GM19438 (cell line): ENCODE results near the gene AKAP10.
"Not testable (repeated sequence)": the region's sequence is repeated elsewhere in the genome, so short reads cannot be mapped to it uniquely, and the experiment has no call there.

Experiments used
- ATAC-seq: cut with Tn5 transposase; IDR thresholded peaks from one replicate; pipeline ENCODE4 v1.9.1; 2021; ENCODE audit warnings: low read depth; ENCODE audit not compliant: unreplicated experiment

Gene AKAP10

DNA sequence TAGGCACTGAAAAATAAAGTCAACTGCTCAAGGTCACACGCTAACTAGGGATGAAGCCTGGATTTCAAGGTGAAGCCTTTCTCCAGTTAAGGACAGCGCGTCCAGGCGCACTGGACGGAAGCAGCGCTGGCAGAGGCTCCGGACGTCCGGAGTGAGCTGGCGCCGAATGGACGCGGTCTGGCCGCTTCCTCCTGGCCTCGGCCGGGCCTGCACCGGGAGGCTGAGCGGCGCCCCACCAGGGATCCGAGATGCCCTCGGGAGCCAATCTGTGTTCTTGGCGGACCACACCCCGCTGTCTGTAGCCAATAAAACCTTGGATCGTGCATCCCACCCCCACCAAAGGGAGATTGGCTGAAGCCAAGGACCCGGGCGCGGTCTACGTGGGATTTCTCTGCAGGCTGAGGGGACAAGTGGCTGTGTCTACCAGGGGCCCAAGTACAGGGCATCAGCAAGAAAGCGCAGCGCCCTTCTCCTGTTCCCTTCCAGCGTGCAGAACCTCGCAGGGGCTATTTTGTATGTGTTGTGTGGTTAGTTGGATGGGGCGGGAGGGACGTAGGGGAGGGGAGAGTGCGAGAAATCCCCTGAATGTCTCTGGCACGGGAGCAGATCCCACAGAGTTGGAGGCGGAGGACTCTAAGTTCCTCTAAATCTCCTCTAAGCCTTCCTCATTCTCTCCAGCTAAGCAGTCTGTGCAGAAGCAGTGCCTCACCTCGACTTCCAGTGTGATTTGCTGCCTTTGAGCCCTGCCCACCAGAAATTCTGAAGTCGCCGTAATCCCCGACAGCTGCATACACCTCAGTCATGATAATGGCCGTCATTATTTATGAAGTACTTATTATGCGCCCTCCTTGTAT lies 2.5 kb upstream of the AKAP10 start:
- ATAC-seq: no peak

DNA sequence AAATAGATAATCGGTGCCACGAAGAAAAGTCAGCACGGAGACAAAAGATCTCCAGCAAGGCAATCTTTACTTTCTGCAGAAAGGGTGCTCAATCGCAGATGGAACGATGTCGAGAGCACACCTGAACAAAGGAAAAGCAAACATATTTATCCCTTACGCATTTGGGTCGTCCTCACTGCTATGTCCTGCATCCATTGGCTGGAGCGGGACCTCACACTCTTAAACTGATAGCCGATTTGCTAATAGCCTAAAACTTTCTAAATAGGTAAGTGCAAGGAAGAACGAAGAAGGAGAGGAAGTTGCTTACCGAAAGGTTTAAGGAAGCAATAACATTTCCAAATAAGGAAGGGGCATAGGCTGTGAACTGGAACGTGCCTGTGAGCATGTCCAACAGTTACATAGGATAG lies 1.2 kb upstream of the AKAP10 start:
- no peak for ATAC-seq

DNA sequence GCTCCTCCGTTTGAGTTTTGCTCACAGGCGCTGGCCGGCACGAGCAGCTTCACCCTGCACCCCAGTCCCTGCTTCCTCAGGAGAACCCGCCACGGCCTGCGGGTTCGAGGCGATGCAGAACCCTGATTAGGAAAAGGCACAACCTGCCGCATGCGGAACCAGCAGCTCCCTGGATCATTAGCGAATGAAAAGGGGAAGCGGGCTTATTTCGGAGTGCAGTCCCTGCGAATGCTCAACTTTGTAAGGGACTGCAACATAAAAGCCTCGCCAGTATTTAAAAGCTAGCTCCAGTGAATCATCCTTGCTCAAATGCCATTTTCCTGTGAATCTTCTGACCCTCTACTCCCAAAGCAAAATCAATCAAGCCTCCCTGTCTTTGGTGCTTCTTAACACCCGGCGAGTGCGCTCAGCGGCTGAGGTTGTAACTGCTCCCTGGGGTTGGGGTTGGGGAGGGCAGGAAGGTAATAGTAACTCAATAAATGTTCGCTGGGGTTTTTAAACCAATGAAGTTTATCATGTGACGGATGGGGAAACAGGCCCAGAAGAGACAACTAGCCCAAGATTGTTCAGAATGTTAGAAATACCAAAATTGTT lies 678 bp upstream of the AKAP10 start:
- peak; percentile 41 for ATAC-seq

DNA sequence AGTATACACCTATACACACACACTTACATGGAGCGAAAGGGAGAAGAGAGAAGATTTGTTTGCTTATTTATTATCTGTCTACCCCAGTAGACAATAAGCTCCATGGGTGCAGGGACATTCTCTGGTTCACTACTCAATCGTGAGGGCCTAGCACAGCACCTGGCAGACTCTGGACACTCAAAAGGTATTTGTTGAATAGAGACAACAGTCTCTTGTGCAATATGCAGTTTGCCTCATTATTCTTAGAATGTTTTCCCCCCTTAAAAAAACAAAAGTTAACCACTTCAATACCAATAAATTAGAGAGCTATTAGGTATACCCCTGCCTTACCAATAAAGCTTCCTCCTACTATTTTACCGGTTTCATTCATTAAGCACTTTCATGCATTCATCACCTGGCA lies 2.0 kb downstream of the AKAP10 start:
- ATAC-seq: no peak

DNA sequence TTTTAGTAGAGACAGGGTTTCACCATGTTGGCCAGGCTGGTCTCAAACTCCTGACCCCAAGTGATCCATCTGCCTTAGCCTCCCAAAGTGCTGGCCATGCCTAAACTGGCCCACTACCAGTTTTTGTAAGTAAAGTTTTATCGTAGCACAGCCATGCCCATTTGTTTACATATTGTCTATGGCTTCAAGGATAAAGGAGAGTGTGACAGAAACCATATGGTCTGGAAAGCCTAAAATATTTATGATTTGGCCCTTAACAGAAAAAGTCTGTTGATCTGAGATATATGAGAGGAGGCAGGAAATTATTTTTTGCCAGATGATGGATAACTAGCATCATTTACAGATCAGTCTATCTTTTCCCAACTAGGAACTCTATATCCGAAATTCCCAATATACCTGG lies 4.5 kb downstream of the AKAP10 start:
- ATAC-seq: no peak

DNA sequence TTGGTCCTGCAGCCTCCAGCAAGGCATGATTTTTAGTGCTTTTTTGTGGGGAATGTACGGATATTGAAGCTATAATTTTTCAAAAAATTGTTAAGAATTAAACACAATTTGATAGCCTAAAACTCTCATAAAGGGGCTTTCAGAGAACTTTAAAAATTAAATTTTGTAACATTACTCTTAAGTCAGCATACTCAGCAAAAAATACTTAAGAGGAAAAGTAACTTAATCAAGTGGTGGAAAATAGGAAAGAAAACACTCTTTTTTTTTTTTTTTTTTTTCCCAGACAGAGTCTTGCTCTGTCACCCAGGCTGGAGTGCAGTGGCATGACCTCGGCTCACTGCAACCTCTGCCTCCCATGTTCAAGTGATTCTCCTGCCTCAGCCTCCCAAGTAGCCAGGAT lies 14.7 kb downstream of the AKAP10 start:
- ATAC-seq: not testable (repeated sequence)

DNA sequence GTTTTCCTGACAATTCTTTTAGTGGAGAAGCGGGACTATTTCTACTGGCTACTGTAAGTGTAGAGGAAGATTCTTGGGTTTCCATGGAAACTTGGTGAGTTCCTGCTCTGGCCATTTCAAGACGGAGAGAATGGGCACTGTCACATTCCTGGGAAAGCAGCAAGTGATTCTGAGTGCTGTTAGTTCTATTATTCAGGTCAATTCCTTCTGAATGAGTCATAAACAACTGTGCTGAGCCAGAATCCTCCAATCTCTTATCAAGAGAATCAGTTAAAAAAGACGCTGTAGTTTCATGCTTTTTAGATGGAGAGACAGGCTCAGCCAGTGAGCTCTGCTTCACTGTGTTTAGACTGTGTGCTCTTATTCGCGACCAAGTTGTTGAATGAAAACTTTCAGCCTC lies 19.6 kb downstream of the AKAP10 start:
- ATAC-seq: no peak

DNA sequence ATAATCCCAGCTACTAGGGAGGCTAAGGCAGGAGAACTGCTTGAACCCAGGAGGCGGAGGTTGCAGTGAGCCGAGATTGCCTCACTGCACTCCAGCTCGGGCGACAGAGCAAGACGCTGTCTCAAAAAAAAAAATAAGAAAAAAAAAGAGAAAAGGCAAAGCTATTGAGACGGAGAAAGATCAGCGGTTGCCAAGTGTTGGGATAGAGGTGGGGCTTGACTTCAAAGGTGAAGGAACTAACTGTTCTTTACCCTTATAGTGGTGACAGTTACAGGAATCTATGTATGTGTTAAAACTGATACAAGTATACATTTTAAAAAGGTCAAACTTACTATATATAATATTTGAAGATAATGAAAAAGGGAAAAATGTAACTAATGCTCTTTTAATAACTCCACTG lies 22.5 kb downstream of the AKAP10 start:
- ATAC-seq: no peak

DNA sequence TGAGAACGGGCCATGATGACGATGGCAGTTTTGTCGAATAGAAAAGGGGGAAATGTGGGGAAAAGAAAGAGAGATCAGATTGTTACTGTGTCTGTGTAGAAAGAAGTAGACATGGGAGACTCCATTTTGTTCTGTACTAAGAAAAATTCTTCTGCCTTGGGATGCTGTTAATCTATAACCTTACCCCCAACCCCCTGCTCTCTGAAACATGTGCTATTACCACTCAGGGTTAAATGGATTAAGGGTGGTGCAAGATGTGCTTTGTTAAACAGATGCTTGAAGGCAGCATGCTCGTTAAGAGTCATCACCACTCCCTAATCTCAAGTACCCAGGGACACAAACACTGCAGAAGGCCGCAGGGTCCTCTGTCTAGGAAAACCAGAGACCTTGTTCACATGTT lies 26.2 kb downstream of the AKAP10 start:
- not testable (repeated sequence) for ATAC-seq

DNA sequence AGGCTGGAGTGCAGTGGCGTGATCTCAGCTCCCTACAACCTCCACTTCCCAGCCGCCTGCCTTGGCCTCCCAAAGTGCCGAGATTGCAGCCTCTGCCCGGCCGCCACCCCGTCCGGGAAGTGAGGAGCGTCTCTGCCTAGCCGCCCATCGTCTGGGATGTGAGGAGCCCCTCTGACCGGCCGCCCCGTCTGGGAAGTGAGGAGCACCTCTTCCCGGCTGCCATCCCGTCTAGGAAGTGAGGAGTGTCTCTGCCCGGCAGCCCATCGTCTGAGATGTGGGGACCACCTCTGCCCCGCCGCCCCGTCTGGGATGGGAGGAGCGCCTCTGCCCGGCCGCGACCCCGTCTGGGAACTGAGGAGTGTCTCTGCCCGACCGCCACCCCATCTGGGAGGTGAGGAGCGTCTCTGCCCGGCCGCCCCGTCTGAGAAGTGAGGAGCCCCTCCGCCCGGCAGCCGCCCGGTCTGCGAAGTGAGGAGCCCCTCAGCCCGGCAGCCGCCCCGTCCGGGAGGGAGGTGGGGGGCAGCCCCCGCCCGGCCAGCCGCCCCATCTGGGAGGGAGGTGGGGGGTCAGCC lies 26.9 kb downstream of the AKAP10 start:
- not testable (repeated sequence) for ATAC-seq

DNA sequence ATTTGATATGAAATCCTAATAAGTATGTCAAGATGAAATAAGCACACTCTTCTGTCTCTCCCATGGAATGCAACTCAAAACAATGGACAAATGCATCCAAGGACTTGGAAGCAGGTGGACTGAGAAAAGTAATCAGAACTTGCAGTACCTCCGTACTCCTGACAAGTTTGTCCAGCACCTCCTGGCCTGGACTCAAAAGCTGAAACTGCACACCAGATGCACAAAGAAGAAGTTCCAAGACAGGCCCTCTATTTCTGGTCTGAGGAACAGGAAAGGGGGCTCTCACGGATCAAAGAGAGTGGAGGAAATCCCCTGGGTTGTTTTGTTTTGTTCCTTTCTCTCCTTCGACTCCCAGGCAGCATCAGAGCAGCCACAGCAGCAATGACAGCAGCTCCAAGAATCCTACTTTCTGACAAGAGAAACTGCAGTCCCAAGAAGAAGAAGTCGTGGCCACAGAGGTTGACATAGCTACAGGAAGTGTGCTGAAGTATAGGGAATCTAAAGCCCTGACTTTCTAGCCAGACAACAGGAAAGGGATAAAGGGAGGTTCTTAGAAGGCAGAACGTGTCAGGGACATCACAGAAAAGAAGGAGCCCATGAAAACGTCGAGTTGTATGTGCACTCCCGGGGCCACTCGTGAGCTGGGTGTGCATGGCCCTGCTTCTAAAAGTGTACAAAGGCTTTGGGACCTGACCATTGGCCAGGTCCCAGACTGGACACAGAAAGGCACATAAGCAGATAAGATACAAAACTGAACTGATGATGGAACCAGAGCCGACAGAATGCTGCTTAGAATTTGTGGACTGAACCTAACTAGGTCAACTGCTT lies 29.3 kb downstream of the AKAP10 start:
- no peak for ATAC-seq

DNA sequence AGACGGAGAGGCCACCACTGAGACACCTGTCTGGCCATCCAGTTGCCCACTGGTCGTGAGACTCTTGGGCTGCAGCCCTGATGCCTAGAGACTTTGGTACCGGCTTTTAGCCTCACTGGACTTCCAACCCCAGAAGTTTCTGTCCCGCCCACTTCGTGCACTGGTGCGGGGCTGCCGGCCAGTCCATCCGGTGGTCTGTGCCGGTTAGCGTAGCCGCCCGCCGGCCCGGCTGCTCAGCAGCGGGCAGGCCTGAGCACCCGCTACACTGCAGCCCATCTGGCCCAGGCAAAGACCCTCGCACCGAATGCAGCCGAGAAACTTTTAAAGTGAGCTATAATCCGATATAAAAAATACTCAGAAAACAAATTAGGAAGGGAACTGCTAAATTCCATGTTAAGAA lies 30.7 kb downstream of the AKAP10 start:
- ATAC-seq: no peak

DNA sequence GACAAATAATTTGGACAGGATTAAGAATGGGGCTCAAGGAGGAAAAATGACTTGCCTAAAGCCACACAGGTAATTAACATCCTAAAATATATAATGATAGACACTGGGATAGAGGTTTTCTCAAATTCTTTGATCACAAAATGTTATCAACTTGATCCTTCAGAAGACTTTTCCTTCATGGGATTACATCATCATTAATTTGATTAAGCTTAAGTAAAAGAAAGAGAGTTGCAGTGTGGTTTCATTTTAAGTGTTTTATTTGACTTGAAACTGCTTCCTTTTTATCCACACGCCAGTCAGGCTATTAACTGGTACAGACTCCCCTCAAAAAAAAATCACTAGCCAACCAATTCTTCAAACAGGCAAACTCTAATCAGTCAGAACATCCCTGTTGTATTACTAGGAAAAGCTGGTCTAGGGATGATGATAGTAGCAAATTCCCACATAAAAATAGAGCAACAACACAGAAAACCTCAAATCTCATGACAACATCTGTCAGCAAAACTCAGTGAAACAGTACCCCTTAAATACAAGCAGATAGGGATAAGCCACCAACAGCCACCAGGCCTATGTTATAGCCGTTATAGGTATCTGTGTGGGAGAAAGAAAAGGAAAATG lies 32.5 kb downstream of the AKAP10 start:
- no peak for ATAC-seq

DNA sequence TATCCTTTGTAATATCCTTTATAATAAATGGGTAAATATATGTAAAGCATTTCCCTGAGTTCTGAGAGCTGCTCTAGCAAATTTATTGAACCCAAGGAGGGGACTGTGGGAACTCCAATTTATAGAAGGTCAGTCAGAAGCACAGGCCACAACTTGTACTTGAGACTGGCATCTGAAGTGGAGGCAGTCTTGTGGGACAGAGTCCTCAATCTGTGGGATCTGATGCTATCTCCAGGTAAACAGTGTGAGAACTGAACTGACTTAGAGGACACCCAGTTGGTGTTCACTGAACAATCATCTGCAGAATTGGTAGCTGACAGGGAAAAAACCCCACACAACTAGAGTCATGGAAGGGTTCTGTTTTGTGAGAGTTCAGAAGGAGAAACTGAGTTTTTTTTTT lies 34.0 kb downstream of the AKAP10 start:
- ATAC-seq: no peak

DNA sequence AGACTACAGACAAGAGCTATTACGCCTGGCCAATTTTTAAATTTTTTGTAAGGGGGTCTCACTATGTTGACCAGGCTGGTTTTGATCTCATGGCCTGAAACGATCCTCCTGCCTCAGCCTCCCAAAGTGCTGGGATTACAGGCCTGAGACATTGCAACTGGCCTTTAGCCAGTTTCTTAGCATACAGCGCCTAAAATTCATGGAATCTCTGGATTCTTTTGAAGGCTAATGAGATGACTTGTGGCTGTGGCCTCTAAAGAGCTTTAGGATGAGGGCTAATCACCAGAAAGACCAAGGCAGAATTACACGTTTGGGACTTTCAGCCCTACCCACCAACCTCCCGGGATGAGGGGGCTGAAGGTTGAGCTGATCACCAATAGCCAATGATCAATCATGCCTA lies 34.6 kb downstream of the AKAP10 start:
- ATAC-seq: no peak

DNA sequence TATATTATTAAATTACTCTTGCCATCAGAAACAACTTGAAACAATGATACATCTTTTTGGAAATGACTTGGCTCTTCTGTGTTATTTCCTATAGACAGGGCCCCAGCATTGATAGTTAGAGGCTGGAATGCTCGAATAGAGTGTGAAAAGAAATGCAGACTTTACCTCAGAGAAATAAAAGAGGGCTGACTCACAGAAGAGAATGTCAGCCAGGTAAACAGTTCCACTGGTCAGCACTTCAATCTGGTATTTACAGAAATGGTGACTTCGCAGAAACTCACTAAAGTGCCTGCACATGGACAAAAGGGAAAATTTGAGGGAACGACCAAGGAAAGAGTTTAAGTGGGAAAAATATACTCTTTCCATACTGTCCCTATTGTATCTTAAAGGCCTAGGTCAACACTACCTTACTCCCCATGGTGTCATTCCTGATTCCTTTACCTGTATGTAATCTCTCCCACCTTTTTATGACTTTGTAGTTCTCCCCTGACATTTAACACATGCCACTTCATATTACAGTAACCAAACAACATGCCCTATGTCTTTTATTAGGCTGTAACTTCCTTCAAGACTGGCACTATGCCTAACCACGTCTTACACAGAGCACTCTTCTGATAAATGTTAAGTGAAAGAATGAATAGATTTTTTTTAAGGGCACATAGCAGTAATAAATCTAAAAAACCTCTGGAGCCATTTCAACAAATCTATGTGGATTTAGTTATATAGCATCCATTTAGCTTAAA lies 36.7 kb downstream of the AKAP10 start:
- no peak for ATAC-seq

DNA sequence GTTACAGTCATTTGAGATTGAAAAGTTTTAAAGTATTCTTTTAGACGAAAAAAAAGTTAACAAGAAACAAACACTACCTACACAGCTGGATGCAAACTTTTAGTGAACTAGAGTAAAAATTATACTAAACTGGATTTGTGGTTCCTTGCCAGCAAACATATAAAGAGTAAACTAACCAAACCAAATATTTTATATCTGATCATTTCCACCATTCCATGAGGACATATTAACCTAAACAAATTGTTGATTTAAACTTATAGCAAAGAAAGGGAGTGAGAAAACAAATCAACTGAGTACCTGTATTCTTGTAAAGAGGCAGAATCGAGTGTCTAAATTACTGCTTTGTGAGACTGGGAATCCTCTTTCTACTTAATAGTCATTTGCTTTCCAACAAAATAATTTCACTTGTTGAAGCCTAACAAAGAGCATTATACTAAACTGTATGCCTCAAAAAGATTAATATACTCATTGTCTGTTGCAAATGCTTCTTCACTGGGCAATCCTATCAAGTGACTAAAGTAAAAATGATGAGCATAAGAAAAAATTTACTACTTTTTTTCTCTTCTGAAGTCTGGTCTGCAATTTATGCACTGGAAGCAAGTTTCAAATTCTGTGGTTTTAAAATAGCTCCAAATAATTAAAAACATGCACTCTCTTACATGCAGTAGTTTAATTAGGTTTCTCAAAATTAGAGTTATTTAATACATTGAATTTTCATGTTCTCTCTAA lies 37.5 kb downstream of the AKAP10 start:
- no peak for ATAC-seq

DNA sequence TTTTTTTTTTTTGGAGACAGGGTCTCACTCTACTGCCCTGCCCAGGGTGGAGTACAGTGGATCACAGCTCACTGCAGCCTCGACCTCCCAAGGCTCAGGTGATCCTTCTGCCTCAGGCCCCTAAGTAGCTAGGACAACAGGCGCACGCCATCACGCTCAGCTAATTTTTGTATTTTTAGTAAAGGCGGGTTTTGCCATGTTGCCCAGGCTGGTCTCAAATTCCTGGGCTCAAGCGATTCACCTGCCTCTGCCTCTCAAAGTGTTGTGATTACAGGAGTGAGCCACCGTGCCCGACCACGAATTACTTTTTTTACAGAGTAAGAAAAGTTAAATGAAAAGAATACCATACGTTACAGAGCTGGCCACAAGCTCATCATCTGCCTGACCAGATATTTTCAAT lies 38.9 kb downstream of the AKAP10 start:
- no peak for ATAC-seq

DNA sequence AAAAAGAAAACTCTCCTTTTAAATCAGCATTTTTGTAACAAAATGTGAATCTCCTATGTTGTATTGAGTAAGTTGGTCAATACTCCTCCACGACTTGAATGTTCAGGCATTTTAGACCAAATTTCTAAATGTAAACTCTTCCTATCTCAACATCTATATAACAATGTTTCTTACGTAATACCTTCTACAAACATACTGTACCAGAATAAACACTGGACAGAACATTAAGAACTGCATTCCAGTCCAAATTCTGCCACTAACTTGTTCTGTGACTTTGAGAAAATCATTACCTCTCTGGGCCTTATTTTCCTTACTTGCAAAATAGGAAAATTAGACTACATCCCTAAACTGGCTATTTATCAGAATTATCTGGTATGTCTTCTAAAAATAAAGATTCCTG lies 40.1 kb downstream of the AKAP10 start:
- ATAC-seq: no peak
